ENCODE data around the gene NCAM2. TPM values are rescaled to one million over a fixed set of nuclear protein-coding genes. Genes with fewer than 3 reads are reported as not detected.

NCAM2 gene
- total and polyA plus RNA-seq, 2 of the 4 experiments (the other 2 are of a cell fraction): 2.7 to 5.0 TPM

DNA sequence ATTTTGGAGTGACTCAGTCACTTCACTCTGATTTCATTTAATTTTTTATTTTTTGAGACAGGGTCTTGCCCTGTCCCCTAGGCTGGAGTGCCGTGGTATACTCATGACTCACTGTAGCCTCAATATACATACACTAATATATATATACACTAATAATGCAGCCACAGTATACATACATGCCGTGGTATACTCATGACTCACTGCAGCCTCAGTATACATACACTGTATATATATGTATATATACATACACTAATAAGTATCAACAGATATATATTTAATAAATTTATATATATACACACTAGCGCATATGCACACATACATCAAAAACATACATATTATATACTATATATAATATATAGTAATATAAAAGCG is 149.2 kb downstream of the NCAM2 start:
- Histone ChIP-seq H3K4me1 (ENCODE audit: control insufficient read depth, insufficient read depth, low read length) (no peaks in the 10 kb centered on the region), H4K8ac (ENCODE audit: low read depth in 2 of 2, low read length in 2 of 2) (no peak overlapping the region), H3K9me1 (ENCODE audit: insufficient read depth, low read length) (no peaks in the 10 kb centered on the region), H2BK15ac (ENCODE audit: low read depth, low read length) (no peak overlapping the region), H4K5ac (ENCODE audit: low read depth, low read length) (no peak overlapping the region), H2AFZ (replicated peaks; ENCODE audit: low read length, poor library complexity) (no peak overlapping the region), H3K27ac (ENCODE audit: insufficient read depth, low read length) (no peak overlapping the region), H3K9me3 (ENCODE audit: control insufficient read depth, insufficient read depth, low read length) (no peaks in the 10 kb centered on the region), H3K27me3 (ENCODE audit: control insufficient read depth, insufficient read depth, low read length) (no peaks in the 10 kb centered on the region), H2BK120ac (ENCODE audit: low read depth, low read length) (no peak overlapping the region), H3K14ac (replicated peaks; ENCODE audit: low read depth, low read length) (no peak overlapping the region), H3K36me3 (ENCODE audit: control insufficient read depth, insufficient read depth, low read length) (no peaks in the 10 kb centered on the region), H4K91ac (ENCODE audit: insufficient read depth, low read depth, low read length) (no peak overlapping the region), H2AK5ac (ENCODE audit: low read depth, low read length) (no peak overlapping the region), H3K4me2 (ENCODE audit: low read depth, low read length) (no peak overlapping the region), H3K79me1 (ENCODE audit: low read depth in 1 of 2, low read length in 2 of 2) (no peaks in the 10 kb centered on the region), H3K23ac (ENCODE audit: low read depth, low read length) (no peak overlapping the region), H3K56ac (ENCODE audit: extremely low read depth, insufficient read depth, low read length) (no peak overlapping the region), H3K4me3 (ENCODE audit: insufficient read depth, low read depth, low read length) (no peak overlapping the region), H3K9ac (ENCODE audit: low read depth, low read length) (no peak overlapping the region), H2BK20ac (ENCODE audit: low read depth, low read length) (no peak overlapping the region), H3K18ac (ENCODE audit: low read depth, low read length) (no peak overlapping the region), H2BK5ac (ENCODE audit: low read depth, low read length, poor library complexity, severe bottlenecking) (no peak overlapping the region), H2AK9ac (replicated peaks; ENCODE audit: low read depth, low read length, poor library complexity) (no peak overlapping the region), H4K20me1 (ENCODE audit: insufficient read depth, low read length) (no peaks in the 10 kb centered on the region), H3K4ac (ENCODE audit: low read depth, low read length) (no peak overlapping the region)
- dilution Hi-C loops (cut with HindIII; ENCODE audit: low sequenced_read_pairs, unreplicated experiment) (no loop called here), intact Hi-C loops (cut with micrococcal nuclease) (no loop called here), in situ Hi-C loops (cut with MboI; ENCODE audit: low sequenced_read_pairs) (no loop called here)
- ChIA-PET CTCF (no interaction called here), POLR2A (ENCODE audit: unreplicated experiment) (no interaction called here)
- TF ChIP-seq MAFK (IDR thresholded peaks at IDR 0.05; ENCODE audit: low read depth, low read length): no peak
- TF ChIP-seq, protein P1, sequence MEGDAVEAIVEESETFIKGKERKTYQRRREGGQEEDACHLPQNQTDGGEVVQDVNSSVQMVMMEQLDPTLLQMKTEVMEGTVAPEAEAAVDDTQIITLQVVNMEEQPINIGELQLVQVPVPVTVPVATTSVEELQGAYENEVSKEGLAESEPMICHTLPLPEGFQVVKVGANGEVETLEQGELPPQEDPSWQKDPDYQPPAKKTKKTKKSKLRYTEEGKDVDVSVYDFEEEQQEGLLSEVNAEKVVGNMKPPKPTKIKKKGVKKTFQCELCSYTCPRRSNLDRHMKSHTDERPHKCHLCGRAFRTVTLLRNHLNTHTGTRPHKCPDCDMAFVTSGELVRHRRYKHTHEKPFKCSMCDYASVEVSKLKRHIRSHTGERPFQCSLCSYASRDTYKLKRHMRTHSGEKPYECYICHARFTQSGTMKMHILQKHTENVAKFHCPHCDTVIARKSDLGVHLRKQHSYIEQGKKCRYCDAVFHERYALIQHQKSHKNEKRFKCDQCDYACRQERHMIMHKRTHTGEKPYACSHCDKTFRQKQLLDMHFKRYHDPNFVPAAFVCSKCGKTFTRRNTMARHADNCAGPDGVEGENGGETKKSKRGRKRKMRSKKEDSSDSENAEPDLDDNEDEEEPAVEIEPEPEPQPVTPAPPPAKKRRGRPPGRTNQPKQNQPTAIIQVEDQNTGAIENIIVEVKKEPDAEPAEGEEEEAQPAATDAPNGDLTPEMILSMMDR (conservative IDR thresholded peaks at IDR 0.05; ENCODE audit: low read depth, low read length): no peak
- TF ChIP-seq CHD1 (IDR thresholded peaks at IDR 0.05; ENCODE audit: low read depth, low read length): no peak
- no peak for TF ChIP-seq MXI1 (IDR thresholded peaks at IDR 0.05; ENCODE audit: borderline replicate concordance, low read depth, low read length)
- no peak for TF ChIP-seq POLR2A (IDR thresholded peaks at IDR 0.05; ENCODE audit: low read depth, low read length)
- no peak for TF ChIP-seq BHLHE40 (IDR thresholded peaks at IDR 0.05; ENCODE audit: low read depth, low read length)
- no peak for TF ChIP-seq RCOR1 (IDR thresholded peaks at IDR 0.05; ENCODE audit: insufficient replicate concordance, low read length)
- no peak for TF ChIP-seq NFE2L2 (IDR thresholded peaks at IDR 0.05; ENCODE audit: low read depth, low read length)
- TF ChIP-seq, protein P2, sequence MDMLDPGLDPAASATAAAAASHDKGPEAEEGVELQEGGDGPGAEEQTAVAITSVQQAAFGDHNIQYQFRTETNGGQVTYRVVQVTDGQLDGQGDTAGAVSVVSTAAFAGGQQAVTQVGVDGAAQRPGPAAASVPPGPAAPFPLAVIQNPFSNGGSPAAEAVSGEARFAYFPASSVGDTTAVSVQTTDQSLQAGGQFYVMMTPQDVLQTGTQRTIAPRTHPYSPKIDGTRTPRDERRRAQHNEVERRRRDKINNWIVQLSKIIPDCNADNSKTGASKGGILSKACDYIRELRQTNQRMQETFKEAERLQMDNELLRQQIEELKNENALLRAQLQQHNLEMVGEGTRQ (IDR thresholded peaks at IDR 0.05; ENCODE audit: low read depth, low read length): no peak
- TF ChIP-seq RFX5 (IDR thresholded peaks at IDR 0.05; ENCODE audit: low read depth, low read length): no peak
- no peak for TF ChIP-seq RAD21 (IDR thresholded peaks at IDR 0.05; ENCODE audit: low read length)
- no peak for TF ChIP-seq MAZ (IDR thresholded peaks at IDR 0.05; ENCODE audit: borderline replicate concordance, low read depth, low read length)
- WGBS, 2 experiments (ENCODE audit: extremely low coverage in 2 of 2, insufficient read length in 1 of 2): no CpG with 5 or more reads among the region's 4 CpGs
- DNase-seq (no peak), ATAC-seq (ENCODE audit: low read depth) (no peak)
- BruUV-seq (replicated peaks): no TSS peak
